Mucosa of descending colon (tissue), 3 donors: ENCODE measurements around the gene PGD. TPM values are rescaled to one million over a fixed set of nuclear protein-coding genes. Genes with fewer than 3 reads are reported as not detected.
A peak's percentile ranks its signal among the peaks of the same experiment; 100 is the strongest.
"Not testable (repeated sequence)": the region's sequence is repeated elsewhere in the genome, so short reads cannot be mapped to it uniquely, and the experiment has no call there.

Source experiments
- ATAC-seq: fragments of 200-7000 bp; cut with Tn5 transposase; one replicate; pipeline ENCODE4 v1.9.1; 2020; ENCODE audit warnings: mild to moderate bottlenecking, moderate library complexity
- DNase-seq, 3 donors: peaks; one replicate each; pipeline ENCODE4 v3.0.0-alpha.2; 2020
- H3K36me3 ChIP-seq: fragments of 200-600 bp; one replicate; pipeline ENCODE4 v1.8.0; 2021; ENCODE audit warnings: low read depth, mild to moderate bottlenecking
- H3K4me1 ChIP-seq: fragments of 200-600 bp; one replicate; pipeline ENCODE4 v1.8.0; 2021; ENCODE audit warnings: low read depth, mild to moderate bottlenecking
- H3K4me3 ChIP-seq: fragments of 200-600 bp; one replicate; pipeline ENCODE4 v1.8.0; 2021; ENCODE audit warnings: mild to moderate bottlenecking
- H3K9me3 ChIP-seq: fragments of 200-600 bp; one replicate; pipeline ENCODE4 v1.8.0; 2021; ENCODE audit warnings: mild to moderate bottlenecking
- CTCF ChIP-seq: fragments of 200-600 bp; IDR thresholded peaks from one replicate; pipeline ENCODE4 v1.8.0; 2022; ENCODE audit warnings: antibody characterized with exemption, mild to moderate bottlenecking
- intact Hi-C, 2 donors: fragments of 100-400 bp; cut with DNase I in 1 of 2; cut with micrococcal nuclease in 1 of 2; formaldehyde crosslinking; loops; one replicate each; pipeline versions ENCODE4 v1.11.0 to v1.11.1; 2022; cut with DNase I, micrococcal nuclease
- total RNA-seq, 3 donors: library from RNA; stranded (reverse); fragmentation: NEBNext Ultra II Directional in 2 of 3; extraction: Animal tissue kit (Norgen Biotek cat#: 25700) in 2 of 3; gene quantifications; one replicate each; pipeline versions ENCODE4 v1.2.1 to v1.2.4, GENCODE V29; 2021 to 2023
- donor health status: DM: no; HTN: no; CAD: no; lungs with moderate emphysema.
- donor health status: DM: no; HTN: no; CAD: no.
- donor health status: DM: no; HTN: yes; CAD: no.

PGD gene
- total RNA-seq, 3 donors from 2014 or later = 48.6 to 96.4 (median 61.3) TPM

GRCh38 chr1:10415211-10415930 lies 16.5 kb downstream of the PGD start:
- no peak overlapping the region for H3K4me3 ChIP-seq
- no peaks in the 10 kb centered on the region for H3K4me1 ChIP-seq
- H3K36me3 ChIP-seq = peaks cover 9% of the 10 kb centered on the region
- no peak for TF ChIP-seq CTCF
- H3K9me3 ChIP-seq = no peaks in the 10 kb centered on the region
- intact Hi-C loops = no loop called here
- DNase-seq (peak in 1 of 3 donors; percentile 24), ATAC-seq (peak; percentile 92)

DNA sequence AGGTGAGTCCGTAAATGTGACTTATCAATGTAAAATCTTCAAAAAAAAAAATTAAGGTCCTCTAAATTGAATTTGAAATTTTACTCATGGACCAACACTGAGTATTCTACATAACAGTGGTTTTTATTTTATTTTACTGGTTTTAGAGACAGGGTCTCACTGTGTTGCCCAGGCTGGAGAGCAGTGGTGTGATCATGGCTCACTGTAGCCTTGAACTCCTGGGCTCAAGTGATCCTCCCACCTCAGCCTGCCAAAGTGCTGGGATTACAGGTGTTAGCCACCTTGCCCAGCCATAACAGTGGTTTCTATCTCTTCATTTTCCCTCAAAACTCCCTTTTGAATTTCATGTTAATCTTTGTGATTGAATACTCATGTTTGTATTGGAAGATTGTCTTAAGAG lies 17.1 kb downstream of the PGD start:
- H3K9me3 ChIP-seq, H3K4me1 ChIP-seq, H3K4me3 ChIP-seq, DNase-seq, intact Hi-C loops, H3K36me3 ChIP-seq, ATAC-seq: not testable (repeated sequence)

GRCh38 chr1:10418741-10419140 lies 19.9 kb downstream of the PGD start:
- DNase-seq, intact Hi-C loops, H3K9me3 ChIP-seq, ATAC-seq, H3K4me1 ChIP-seq, H3K36me3 ChIP-seq, H3K4me3 ChIP-seq: not testable (repeated sequence)

DNA sequence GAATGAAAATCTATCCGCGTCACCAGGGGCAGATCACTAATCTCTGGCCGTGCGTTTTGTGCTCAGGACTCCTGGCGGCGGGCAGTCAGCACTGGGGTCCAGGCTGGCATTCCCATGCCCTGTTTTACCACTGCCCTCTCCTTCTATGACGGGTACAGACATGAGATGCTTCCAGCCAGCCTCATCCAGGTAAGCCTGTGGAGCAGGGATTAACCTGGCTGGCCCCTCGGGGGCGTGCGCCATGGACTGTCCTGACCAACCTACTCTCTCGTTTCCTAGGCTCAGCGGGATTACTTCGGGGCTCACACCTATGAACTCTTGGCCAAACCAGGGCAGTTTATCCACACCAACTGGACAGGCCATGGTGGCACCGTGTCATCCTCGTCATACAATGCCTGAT lies 20.5 kb downstream of the PGD start:
- Histone ChIP-seq H3K4me1 (no peaks in the 10 kb centered on the region), H3K9me3 (no peaks in the 10 kb centered on the region), H3K4me3 (no peak overlapping the region), H3K36me3 (no peaks in the 10 kb centered on the region)
- TF ChIP-seq CTCF = no peak
- no peak for DNase-seq
- intact Hi-C loops = no loop called here
- ATAC-seq = no peak

DNA sequence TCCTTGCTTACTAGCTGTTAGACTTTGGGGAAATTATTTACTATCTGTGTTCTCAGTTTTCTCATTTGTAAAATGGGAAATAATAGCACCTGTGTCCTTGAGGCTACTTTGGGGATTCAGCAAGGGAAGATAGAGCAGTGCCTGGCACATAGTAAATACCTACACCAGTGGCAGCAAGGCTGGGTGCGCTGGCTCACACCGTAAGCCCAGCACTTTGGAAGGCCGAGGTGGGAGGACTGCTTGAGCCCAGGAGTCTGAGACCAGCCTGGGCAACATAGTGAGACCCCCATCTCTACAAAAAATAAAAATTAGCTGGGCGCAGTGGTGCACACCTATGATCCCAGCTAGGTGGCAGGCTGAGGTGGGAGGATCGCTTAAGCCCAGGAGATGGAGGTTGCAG lies 22.8 kb downstream of the PGD start:
- Histone ChIP-seq H3K36me3 (no peaks in the 10 kb centered on the region), H3K4me1 (no peaks in the 10 kb centered on the region), H3K4me3 (no peak overlapping the region), H3K9me3 (no peaks in the 10 kb centered on the region)
- ATAC-seq (no peak), DNase-seq (no peak)
- intact Hi-C loops = loop anchor here in 1 of 2 donors (10.0 kb wide), 1 partner anchor 47 kb away; no protein-coding TSS in a partner anchor
- no peak for TF ChIP-seq CTCF

- DNase-seq (peak in 1 of 3 donors; percentile 37), ATAC-seq (peak; percentile 22)
- intact Hi-C loops = loop anchor here in 1 of 2 donors (10.0 kb wide), 1 partner anchor 49 kb away; no protein-coding TSS in a partner anchor
- H3K4me3 ChIP-seq = no peak overlapping the region
- no peaks in the 10 kb centered on the region for H3K36me3 ChIP-seq
- H3K4me1 ChIP-seq = no peaks in the 10 kb centered on the region
- H3K9me3 ChIP-seq = no peaks in the 10 kb centered on the region
- no peak for TF ChIP-seq CTCF
Measured at GRCh38 chr1:10424034-10424433, 25.2 kb downstream of the PGD start.
